Endometrial microvascular endothelial cells (primary cell): ENCODE results near the gene CHTOP. TPM values are rescaled to one million over a fixed set of nuclear protein-coding genes. Genes with fewer than 3 reads are reported as not detected.
"Not testable (repeated sequence)": the region's sequence is repeated elsewhere in the genome, so short reads cannot be mapped to it uniquely, and the experiment has no call there.

Experiments used
- in situ Hi-C: cut with HindIII; loops from 2 replicates; pipeline ENCODE4 v1.10.0; 2017; ENCODE audit warnings: low sequenced_read_pairs, low pct_unique_long_range_greater_than_20kb; ENCODE audit errors: inconsistent ontology term
- total RNA-seq: library from RNA; depleted of rRNA; stranded (reverse); fragments of >200 nt; gene quantifications from one replicate; pipeline ENCODE4 v1.2.3, GENCODE V29; 2015; ENCODE audit errors: inconsistent ontology term

Gene CHTOP, protein sequence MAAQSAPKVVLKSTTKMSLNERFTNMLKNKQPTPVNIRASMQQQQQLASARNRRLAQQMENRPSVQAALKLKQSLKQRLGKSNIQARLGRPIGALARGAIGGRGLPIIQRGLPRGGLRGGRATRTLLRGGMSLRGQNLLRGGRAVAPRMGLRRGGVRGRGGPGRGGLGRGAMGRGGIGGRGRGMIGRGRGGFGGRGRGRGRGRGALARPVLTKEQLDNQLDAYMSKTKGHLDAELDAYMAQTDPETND
- 28.2 TPM for total RNA-seq

- in situ Hi-C loops = no loop called here
Observed at GRCh38 chr1:153633754-153634665, at the start of gene CHTOP. Gene CHTOP (plus strand): TSS chr1:153634066. CDS start chr1:153636589, 2,523 bp downstream.

GRCh38 chr1:153585006-153585405, 48.9 kb upstream of the CHTOP start:
- in situ Hi-C loops = no loop called here

DNA sequence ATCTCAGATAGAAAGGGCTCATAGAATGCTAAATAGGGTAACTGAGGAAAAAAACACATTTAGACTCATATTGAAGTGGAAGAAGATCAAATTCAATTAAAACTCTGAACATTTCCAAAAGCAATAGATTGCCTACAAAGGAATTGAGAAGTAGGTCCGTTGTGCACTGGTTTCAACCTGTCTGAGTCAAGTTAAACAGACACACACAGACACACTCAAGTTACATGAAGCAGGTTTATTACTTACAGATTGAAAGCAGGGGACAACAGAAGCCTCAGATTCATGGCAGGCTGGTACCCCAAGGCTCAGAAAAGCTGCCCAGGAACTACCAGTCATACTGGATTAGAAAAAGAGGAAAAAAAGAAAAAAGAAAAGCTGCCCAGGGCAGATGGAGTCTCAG, 47.5 kb upstream of the CHTOP start:
- in situ Hi-C loops = no loop called here

GRCh38 chr1:153587314-153587713, 46.6 kb upstream of the CHTOP start:
- in situ Hi-C loops = no loop called here

DNA sequence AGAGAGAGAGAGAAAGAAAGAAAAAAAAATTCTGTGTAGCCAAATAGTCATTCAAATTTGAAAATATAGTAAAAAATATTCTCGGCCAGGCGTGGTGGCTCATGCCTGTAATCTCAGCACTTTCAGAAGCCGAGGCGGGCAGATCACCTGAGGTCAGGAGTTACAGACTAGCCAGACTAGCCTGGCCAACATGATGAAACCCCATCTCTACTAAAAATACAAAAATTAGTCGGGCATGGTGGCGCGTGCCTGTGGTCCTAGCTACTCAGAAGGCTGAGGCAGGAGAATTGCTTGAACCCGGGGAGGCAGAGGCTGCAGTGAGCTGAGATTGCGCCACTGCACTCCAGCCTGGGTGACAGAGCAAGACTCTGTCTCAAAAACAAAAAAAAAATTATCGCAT, 45.8 kb upstream of the CHTOP start:
- in situ Hi-C loops = not testable (repeated sequence)

DNA sequence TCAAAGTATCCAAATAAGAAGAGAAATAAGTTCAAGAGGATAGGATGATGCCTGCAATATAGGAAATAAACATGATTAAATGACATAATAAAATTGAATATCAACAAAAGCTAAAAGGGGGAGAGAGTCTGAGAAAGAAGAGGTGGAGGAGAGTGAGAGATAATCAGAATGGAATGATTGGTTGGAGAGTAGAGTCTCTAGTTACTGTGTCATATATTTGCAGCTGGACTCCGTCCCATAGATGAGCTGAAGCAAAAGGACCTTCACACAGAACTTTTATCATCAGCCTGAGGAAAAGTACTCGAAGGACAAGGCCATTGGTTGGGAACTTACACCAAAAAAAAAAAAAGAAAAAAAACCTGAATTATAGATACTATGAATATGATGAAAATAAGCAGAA, 45.4 kb upstream of the CHTOP start:
- in situ Hi-C loops = no loop called here

DNA sequence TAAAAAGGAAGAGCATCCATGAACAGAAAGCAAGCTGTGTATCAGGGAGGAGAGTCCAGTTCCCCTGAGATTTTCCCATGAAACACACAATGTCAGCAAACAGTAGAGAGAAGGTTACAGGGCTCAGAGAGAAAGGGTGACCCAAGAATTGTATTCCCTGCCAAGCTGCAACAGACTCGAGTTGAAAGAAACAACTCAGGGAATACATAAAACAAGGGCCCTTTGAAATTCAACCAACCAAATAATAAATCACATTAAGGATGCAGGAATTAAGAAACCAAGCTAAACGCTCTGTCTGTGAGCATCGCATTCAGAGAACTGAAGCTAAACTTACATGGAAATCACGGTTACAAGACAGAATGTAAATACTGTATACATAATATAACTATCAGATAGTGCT, 41.1 kb upstream of the CHTOP start:
- in situ Hi-C loops = no loop called here

DNA sequence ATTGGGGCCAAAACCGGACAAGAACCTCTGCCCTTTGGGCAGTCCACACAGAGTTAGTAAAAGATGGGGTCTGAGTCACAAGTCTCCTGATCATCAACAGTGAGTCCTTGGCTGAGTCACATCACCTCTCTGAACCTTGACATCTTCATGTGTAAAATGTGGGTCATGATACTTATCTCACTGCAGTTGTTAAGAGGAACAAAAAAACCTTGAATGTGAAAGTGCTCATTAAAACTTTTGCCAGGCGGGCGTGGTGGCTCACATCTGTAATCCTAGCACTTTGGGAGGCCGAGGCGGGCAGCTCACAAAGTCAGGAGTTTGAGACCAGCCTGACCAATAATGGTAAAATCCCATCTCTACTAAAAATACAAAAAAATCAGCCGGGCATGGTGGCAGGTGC, 36.7 kb upstream of the CHTOP start:
- in situ Hi-C loops = no loop called here

GRCh38 chr1:153598309-153599172, 35.3 kb upstream of the CHTOP start:
- in situ Hi-C loops = no loop called here

- in situ Hi-C loops = no loop called here
Observed at GRCh38 chr1:153599847-153600246, 34.0 kb upstream of the CHTOP start.

DNA sequence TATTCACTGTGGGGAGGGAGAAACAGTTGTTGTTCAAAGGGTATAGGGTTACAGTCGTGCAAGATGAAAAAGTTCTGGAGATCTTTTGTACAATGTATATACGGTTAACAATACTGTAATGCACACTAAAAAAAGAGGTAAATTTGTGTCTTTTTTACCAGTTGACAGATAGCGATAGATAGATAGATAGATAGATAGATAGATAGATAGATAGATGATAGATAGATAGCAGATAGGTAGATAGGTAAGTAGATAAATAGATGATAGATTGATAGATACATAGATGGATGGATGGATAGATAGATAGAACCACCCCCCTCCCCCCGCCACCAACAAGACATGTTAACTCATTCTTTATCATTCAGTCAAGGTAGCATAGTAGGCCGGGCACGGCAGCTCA, 31.1 kb upstream of the CHTOP start:
- in situ Hi-C loops = no loop called here

- in situ Hi-C loops = no loop called here
Observed at GRCh38 chr1:153606194-153606593, 27.7 kb upstream of the CHTOP start.

- in situ Hi-C loops = no loop called here
Observed at GRCh38 chr1:153607381-153607780, 26.5 kb upstream of the CHTOP start.

- in situ Hi-C loops = no loop called here
Observed at GRCh38 chr1:153608089-153608682, 25.7 kb upstream of the CHTOP start.

DNA sequence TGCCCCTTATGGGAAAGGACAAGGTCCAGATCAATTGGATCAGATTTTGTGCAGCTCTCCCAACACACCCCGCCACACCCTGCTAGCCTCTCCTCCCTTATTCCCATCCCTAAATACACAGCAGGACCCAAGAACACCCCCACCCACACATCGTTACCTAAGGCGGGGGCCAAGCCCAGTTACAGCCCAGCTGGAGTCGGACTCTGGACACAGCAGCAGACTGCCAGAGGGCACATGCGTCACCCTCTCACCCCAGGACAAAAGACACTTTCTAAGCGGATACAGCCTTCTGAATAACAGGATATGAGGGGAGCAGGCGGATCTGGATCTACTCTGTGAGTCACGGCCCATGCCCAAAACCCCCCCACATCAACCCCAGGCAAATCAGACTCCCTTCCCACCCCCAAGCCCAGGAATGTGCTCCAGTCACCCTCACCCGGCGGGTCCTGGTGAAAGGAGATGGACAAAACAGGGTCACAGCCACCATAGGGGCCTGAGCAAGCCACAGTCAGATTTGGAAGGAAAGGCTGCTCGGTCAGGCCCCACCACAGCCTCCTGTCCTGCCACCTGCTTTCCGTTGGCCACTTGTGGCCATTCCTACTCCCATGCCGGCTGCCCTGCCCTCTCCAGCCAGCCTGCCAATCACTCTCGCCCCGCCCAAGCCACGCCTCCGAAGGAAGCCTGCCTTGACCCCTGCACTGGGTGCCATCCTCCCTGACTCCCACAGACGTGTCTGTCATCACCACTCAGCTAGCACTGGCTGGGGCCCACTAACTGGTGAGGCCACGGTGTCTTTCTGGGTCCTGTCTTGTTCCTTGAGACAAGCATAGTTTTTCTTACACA, 24.9 kb upstream of the CHTOP start:
- in situ Hi-C loops = no loop called here

DNA sequence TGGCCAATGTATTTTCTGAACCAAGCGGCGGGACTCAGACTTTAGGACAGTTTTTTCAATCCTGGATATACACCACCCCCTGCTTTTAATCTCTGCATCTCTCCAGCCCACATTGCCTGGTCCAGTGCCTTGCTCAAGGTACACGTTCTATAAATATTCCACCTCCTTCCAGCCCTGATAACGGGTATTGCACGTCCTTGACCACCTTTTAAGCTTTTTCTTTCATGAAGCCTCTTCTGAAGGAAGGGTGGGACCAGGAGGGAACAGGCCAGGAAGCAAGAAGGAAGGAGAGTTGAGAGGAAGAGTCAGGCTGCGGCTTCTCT, 24.3 kb upstream of the CHTOP start:
- in situ Hi-C loops = no loop called here

- in situ Hi-C loops = no loop called here
Observed at GRCh38 chr1:153610334-153610733, 23.5 kb upstream of the CHTOP start.

DNA sequence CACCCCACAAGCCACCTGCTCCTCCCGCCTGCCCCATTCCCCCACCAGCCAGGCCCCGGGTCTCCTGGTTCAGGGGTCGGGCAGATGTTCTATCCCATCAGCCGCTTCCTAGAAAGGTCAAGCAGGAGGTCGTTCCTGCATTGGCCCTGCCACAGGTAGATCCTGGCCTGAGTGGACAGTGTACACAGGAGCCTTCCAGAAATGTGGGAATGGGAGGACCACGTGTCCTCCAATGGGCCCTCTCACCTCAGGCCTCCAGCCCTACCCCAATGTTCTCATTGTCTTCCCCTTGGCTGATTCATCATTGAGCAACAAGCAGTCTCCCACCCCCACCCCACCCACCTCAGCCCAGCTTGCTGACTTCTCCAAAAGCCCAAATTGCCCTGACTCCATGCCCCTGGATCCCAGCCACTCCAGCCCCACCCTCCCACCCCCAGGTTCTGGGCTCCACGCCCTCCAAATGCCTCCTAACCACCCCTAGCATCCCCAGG, 23.0 kb upstream of the CHTOP start:
- in situ Hi-C loops = no loop called here
